ENCODE measurements around the gene DEDD. TPM values are rescaled to one million over a fixed set of nuclear protein-coding genes. Genes with fewer than 3 reads are reported as not detected.
A peak's percentile ranks its signal among the peaks of the same experiment; 100 is the strongest.

Gene DEDD
- total and polyA plus RNA-seq, 7 experiments from 2014 or later, result 34.0 to 48.7 (median 36.0) TPM

DNA sequence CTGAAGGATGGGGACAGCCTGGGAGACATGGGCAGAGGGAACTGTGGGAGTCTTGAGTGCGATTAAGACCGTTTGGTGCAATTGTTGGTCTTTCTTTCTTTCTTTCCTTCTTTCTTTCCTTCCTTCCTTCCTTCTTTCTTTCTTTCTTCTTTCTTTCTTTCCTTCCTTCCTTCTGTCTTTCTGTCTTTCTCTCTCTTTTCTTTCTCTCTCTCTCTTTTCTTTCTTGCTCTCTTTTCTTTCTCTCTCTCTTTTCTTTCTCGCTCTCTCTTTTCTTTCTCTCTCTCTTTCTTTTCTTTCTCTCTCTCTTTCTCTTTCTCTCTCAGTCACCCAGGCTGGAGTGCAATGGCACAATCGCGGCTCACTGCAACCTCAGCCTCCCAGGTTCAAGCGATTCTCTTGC is 37.2 kb downstream of the DEDD start:
- peaks cover 0 to 12% (median 0%) of the 10 kb centered on the region in 5 donors for H3K27me3 Mint-ChIP-seq
- H3K27ac Mint-ChIP-seq, result peak overlapping the region in 3 of 9 donors; percentile 62 to 95 (median 79)
- peaks cover 0 to 10% (median 0%) of the 10 kb centered on the region in 11 donors for H3K9me3 Mint-ChIP-seq
- Histone ChIP-seq H3K4me3 (ENCODE audit: low read length) (no peak overlapping the region), H3K4me1 (ENCODE audit: control insufficient read depth in 2 of 2, insufficient read depth in 2 of 2, low read length in 2 of 2) (peaks cover 9 to 11% of the 10 kb centered on the region in 2 donors), H3K27me3 (ENCODE audit: control insufficient read depth in 2 of 2, insufficient read depth in 2 of 2, low read length in 2 of 2) (no peaks in the 10 kb centered on the region), H3K9me3 (ENCODE audit: control insufficient read depth in 2 of 3, low read length in 3 of 3) (no peaks in the 10 kb centered on the region), H3K27ac (ENCODE audit: low read depth, low read length) (no peak overlapping the region), H3K36me3 (ENCODE audit: control insufficient read depth in 2 of 3, insufficient read depth in 3 of 3, low read length in 3 of 3) (peaks cover 0 to 8% (median 0%) of the 10 kb centered on the region in 3 experiments)
- ATAC-seq, result no peak
- intact Hi-C loops (cut with micrococcal nuclease), result no loop called here
- POLR2A ChIA-PET, result interaction anchor here (0.8 to 7.4 kb wide), 3 partner anchors 26 to 70 kb away, joined by 3 to 106 read pairs (median 66); partner anchors contain the start of genes ARHGAP30, TSTD1 and USF1
- H3K4me3 Mint-ChIP-seq, result no peak overlapping the region
- peaks cover 23 to 68% (median 34%) of the 10 kb centered on the region in 7 donors for H3K4me1 Mint-ChIP-seq
- no peak for DNase-seq
- H3K36me3 Mint-ChIP-seq, result peaks cover 0 to 6% (median 0%) of the 10 kb centered on the region in 5 donors
- CTCF ChIA-PET, result interaction anchor here (0.6 to 7.4 kb wide), 5 partner anchors 9 to 98 kb away, joined by 3 to 120 read pairs (median 5); partner anchors contain the start of gene ARHGAP30

GRCh38 chr1:161094481-161094880 is 38.0 kb downstream of the DEDD start:
- ATAC-seq (no peak), DNase-seq (no peak)
- peaks cover 0 to 2% (median 0%) of the 10 kb centered on the region in 3 experiments for H3K36me3 ChIP-seq (ENCODE audit: control insufficient read depth in 2 of 3, insufficient read depth in 3 of 3, low read length in 3 of 3)
- Mint-ChIP-seq H3K27me3 (peaks cover 0 to 12% (median 0%) of the 10 kb centered on the region in 5 donors), H3K4me3 (no peak overlapping the region), H3K27ac (peak overlapping the region in 4 of 9 donors; percentile 30 to 95 (median 70)), H3K36me3 (peaks cover 0 to 5% (median 0%) of the 10 kb centered on the region in 5 donors), H3K4me1 (peaks cover 23 to 63% (median 36%) of the 10 kb centered on the region in 7 donors), H3K9me3 (peaks cover 0 to 10% (median 0%) of the 10 kb centered on the region in 11 donors)
- no peak overlapping the region for H3K4me3 ChIP-seq (ENCODE audit: low read length)
- H3K27ac ChIP-seq (ENCODE audit: low read depth, low read length), result no peak overlapping the region
- H3K9me3 ChIP-seq (ENCODE audit: control insufficient read depth in 2 of 3, low read length in 3 of 3), result no peaks in the 10 kb centered on the region
- ChIA-PET CTCF (interaction anchor here (0.6 to 7.4 kb wide), 6 partner anchors 23 to 287 kb away, joined by 3 to 120 read pairs (median 6); partner anchors contain the start of gene ARHGAP30), POLR2A (interaction anchor here (0.8 to 7.4 kb wide), 2 partner anchors 52 to 71 kb away, joined by 3 to 106 read pairs; partner anchors contain the start of genes TSTD1 and USF1)
- intact Hi-C loops (cut with micrococcal nuclease), result no loop called here
- H3K4me1 ChIP-seq (ENCODE audit: control insufficient read depth in 2 of 2, insufficient read depth in 2 of 2, low read length in 2 of 2), result peaks cover 9 to 11% of the 10 kb centered on the region in 2 donors
- H3K27me3 ChIP-seq (ENCODE audit: control insufficient read depth in 2 of 2, insufficient read depth in 2 of 2, low read length in 2 of 2), result no peaks in the 10 kb centered on the region

DNA sequence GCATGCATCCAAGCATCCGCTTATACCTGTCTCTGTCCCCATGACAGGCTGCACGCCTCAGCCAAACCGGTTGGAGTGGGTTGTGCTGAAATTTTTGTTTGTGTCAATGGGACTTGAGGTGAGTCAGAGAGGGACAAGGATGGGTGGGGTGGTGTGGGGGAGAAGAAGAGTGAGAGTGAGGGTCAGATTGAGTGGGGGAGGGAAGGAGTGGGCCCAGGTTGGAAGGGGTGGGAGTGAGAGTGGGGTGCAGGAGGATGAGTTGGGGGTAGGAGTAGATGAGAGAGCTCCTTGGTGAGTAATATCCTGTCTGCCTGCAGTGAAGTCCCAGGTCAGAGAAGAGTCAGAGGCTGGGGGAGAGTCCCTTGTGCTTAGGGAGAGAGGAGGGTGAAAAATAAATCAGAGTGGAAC is 39.8 kb downstream of the DEDD start:
- no peak overlapping the region for H3K27ac ChIP-seq (ENCODE audit: low read depth, low read length)
- Mint-ChIP-seq H3K4me1 (peaks cover 18 to 58% (median 26%) of the 10 kb centered on the region in 7 donors), H3K36me3 (peaks cover 0 to 3% (median 0%) of the 10 kb centered on the region in 5 donors), H3K4me3 (peak overlapping the region in 1 of 10 donors; percentile 1), H3K27ac (peak overlapping the region in 2 of 9 donors; percentile 25 to 47), H3K9me3 (peaks cover 0 to 6% (median 0%) of the 10 kb centered on the region in 11 donors), H3K27me3 (peaks cover 0 to 11% (median 0%) of the 10 kb centered on the region in 5 donors)
- H3K36me3 ChIP-seq (ENCODE audit: control insufficient read depth in 2 of 3, insufficient read depth in 3 of 3, low read length in 3 of 3), result no peaks in the 10 kb centered on the region
- intact Hi-C loops (cut with micrococcal nuclease), result no loop called here
- no peaks in the 10 kb centered on the region for H3K27me3 ChIP-seq (ENCODE audit: control insufficient read depth in 2 of 2, insufficient read depth in 2 of 2, low read length in 2 of 2)
- peaks cover 5 to 7% of the 10 kb centered on the region in 2 donors for H3K4me1 ChIP-seq (ENCODE audit: control insufficient read depth in 2 of 2, insufficient read depth in 2 of 2, low read length in 2 of 2)
- ChIA-PET CTCF (interaction anchor here (0.6 to 3.7 kb wide), 4 partner anchors 8 to 95 kb away, joined by 3 to 20 read pairs (median 3); no protein-coding TSS in a partner anchor), POLR2A (interaction anchor here (0.6 to 1.2 kb wide), 3 partner anchors 11 to 24 kb away, joined by 3 to 4 read pairs (median 3); partner anchors contain the start of gene ARHGAP30)
- H3K4me3 ChIP-seq (ENCODE audit: low read length), result no peak overlapping the region
- DNase-seq (peak in 1 of 9 donors; percentile 65), ATAC-seq (no peak)
- no peaks in the 10 kb centered on the region for H3K9me3 ChIP-seq (ENCODE audit: control insufficient read depth in 2 of 3, low read length in 3 of 3)

- peaks cover 11 to 54% (median 19%) of the 10 kb centered on the region in 7 donors for H3K4me1 Mint-ChIP-seq
- Histone ChIP-seq H3K27ac (ENCODE audit: low read depth, low read length) (no peak overlapping the region), H3K9me3 (ENCODE audit: control insufficient read depth in 2 of 3, low read length in 3 of 3) (no peaks in the 10 kb centered on the region), H3K36me3 (ENCODE audit: control insufficient read depth in 2 of 3, insufficient read depth in 3 of 3, low read length in 3 of 3) (no peaks in the 10 kb centered on the region), H3K4me1 (ENCODE audit: control insufficient read depth in 2 of 2, insufficient read depth in 2 of 2, low read length in 2 of 2) (peaks cover 0 to 2% of the 10 kb centered on the region in 2 donors), H3K4me3 (ENCODE audit: low read length) (no peak overlapping the region), H3K27me3 (ENCODE audit: control insufficient read depth in 2 of 2, insufficient read depth in 2 of 2, low read length in 2 of 2) (no peaks in the 10 kb centered on the region)
- ChIA-PET CTCF (interaction anchor here (3.7 kb wide), 1 partner anchor 94 kb away, joined by 20 read pairs; no protein-coding TSS in a partner anchor), POLR2A (interaction anchor here (0.6 to 1.2 kb wide), 2 partner anchors 10 to 22 kb away, joined by 3 read pairs; partner anchors contain the start of gene ARHGAP30)
- H3K4me3 Mint-ChIP-seq, result no peak overlapping the region
- ATAC-seq, result no peak
- no peak overlapping the region for H3K27ac Mint-ChIP-seq
- H3K36me3 Mint-ChIP-seq, result no peaks in the 10 kb centered on the region
- intact Hi-C loops (cut with micrococcal nuclease), result no loop called here
- peaks cover 0 to 4% (median 0%) of the 10 kb centered on the region in 11 donors for H3K9me3 Mint-ChIP-seq
- DNase-seq, result no peak
- H3K27me3 Mint-ChIP-seq, result peaks cover 0 to 9% (median 0%) of the 10 kb centered on the region in 5 donors
These were observed 40.5 kb downstream of the DEDD start for GRCh38 chr1:161091796-161092507.

DNA sequence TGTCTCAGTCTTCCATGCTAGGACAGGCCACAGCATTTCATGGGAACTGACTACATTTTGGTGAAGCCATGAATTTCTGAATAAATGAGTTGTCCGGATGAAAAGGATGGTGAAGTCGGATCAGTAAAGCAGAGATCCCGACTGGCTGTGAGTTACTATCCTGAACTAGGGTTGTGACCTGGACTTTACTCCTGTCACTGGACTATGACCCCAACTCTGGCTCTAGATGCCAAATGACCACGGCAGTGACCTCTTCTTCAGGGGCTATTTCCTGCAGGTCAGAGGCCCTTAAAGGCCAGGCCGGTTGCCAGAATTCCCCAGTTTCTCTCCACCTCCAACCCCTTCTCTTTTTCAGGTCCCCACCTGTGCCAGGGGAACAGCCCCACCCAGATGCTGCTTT is 41.4 kb downstream of the DEDD start:
- CTCF ChIA-PET, result interaction anchor here (0.6 kb wide), 1 partner anchor 67 kb away, joined by 4 read pairs; no protein-coding TSS in a partner anchor
- Mint-ChIP-seq H3K4me3 (no peak overlapping the region), H3K9me3 (peaks cover 0 to 2% (median 0%) of the 10 kb centered on the region in 11 donors), H3K36me3 (no peaks in the 10 kb centered on the region), H3K4me1 (peaks cover 6 to 46% (median 13%) of the 10 kb centered on the region in 7 donors), H3K27me3 (peaks cover 0 to 7% (median 0%) of the 10 kb centered on the region in 5 donors), H3K27ac (no peak overlapping the region)
- DNase-seq (no peak), ATAC-seq (no peak)
- Histone ChIP-seq H3K36me3 (ENCODE audit: control insufficient read depth in 2 of 3, insufficient read depth in 3 of 3, low read length in 3 of 3) (no peaks in the 10 kb centered on the region), H3K27ac (ENCODE audit: low read depth, low read length) (no peak overlapping the region), H3K4me1 (ENCODE audit: control insufficient read depth in 2 of 2, insufficient read depth in 2 of 2, low read length in 2 of 2) (no peaks in the 10 kb centered on the region), H3K9me3 (ENCODE audit: control insufficient read depth in 2 of 3, low read length in 3 of 3) (no peaks in the 10 kb centered on the region), H3K27me3 (ENCODE audit: control insufficient read depth in 2 of 2, insufficient read depth in 2 of 2, low read length in 2 of 2) (no peaks in the 10 kb centered on the region), H3K4me3 (ENCODE audit: low read length) (no peak overlapping the region)
- intact Hi-C loops (cut with micrococcal nuclease), result no loop called here
- POLR2A ChIA-PET, result no interaction called here

GRCh38 chr1:161090617-161091016 is 41.9 kb downstream of the DEDD start:
- Mint-ChIP-seq H3K9me3 (peaks cover 0 to 5% (median 0%) of the 10 kb centered on the region in 11 donors), H3K27me3 (peaks cover 0 to 6% (median 0%) of the 10 kb centered on the region in 5 donors), H3K4me3 (no peak overlapping the region), H3K36me3 (no peaks in the 10 kb centered on the region), H3K27ac (peak overlapping the region in 1 of 9 donors; percentile 36), H3K4me1 (peaks cover 6 to 45% (median 17%) of the 10 kb centered on the region in 7 donors)
- no peak overlapping the region for H3K27ac ChIP-seq (ENCODE audit: low read depth, low read length)
- intact Hi-C loops (cut with micrococcal nuclease), result no loop called here
- peak; percentile 42 for ATAC-seq
- no peaks in the 10 kb centered on the region for H3K36me3 ChIP-seq (ENCODE audit: control insufficient read depth in 2 of 3, insufficient read depth in 3 of 3, low read length in 3 of 3)
- peak in 3 of 9 donors; percentile 17 to 30 (median 22) for DNase-seq
- H3K4me1 ChIP-seq (ENCODE audit: control insufficient read depth in 2 of 2, insufficient read depth in 2 of 2, low read length in 2 of 2), result no peaks in the 10 kb centered on the region
- H3K27me3 ChIP-seq (ENCODE audit: control insufficient read depth in 2 of 2, insufficient read depth in 2 of 2, low read length in 2 of 2), result no peaks in the 10 kb centered on the region
- ChIA-PET POLR2A (interaction anchor here (1.1 kb wide), 1 partner anchor 10 kb away, joined by 3 read pairs; no protein-coding TSS in a partner anchor), CTCF (interaction anchor here (0.6 kb wide), 1 partner anchor 66 kb away, joined by 4 read pairs; no protein-coding TSS in a partner anchor)
- no peak overlapping the region for H3K4me3 ChIP-seq (ENCODE audit: low read length)
- H3K9me3 ChIP-seq (ENCODE audit: control insufficient read depth in 2 of 3, low read length in 3 of 3), result no peaks in the 10 kb centered on the region

Measured in naive thymus-derived CD4-positive, alpha-beta T cell (primary cell).